ENCODE results near the gene ZNF214.

GRCh38 chr11:7028141-7028540, 8.0 kb upstream of the ZNF214 start:
- TF ChIP-seq POLR2A (IDR thresholded peaks at IDR 0.05; ENCODE audit: low read length) (no peak), GATA1 (IDR thresholded peaks at IDR 0.05; ENCODE audit: low read depth, low read length) (no peak)

Measured in erythroblast (primary cell).